ENCODE measurements around the gene PIM3. TPM values are rescaled to one million over a fixed set of nuclear protein-coding genes. Genes with fewer than 3 reads are reported as not detected.
A peak's percentile ranks its signal among the peaks of the same experiment; 100 is the strongest.

PIM3 gene
- total and polyA plus RNA-seq, 10 of the 15 experiments (the other 5 are each of a cell fraction or from before 2014, with no cell fraction given) = 0.31 to 60.8 (median 12.4) TPM

DNA sequence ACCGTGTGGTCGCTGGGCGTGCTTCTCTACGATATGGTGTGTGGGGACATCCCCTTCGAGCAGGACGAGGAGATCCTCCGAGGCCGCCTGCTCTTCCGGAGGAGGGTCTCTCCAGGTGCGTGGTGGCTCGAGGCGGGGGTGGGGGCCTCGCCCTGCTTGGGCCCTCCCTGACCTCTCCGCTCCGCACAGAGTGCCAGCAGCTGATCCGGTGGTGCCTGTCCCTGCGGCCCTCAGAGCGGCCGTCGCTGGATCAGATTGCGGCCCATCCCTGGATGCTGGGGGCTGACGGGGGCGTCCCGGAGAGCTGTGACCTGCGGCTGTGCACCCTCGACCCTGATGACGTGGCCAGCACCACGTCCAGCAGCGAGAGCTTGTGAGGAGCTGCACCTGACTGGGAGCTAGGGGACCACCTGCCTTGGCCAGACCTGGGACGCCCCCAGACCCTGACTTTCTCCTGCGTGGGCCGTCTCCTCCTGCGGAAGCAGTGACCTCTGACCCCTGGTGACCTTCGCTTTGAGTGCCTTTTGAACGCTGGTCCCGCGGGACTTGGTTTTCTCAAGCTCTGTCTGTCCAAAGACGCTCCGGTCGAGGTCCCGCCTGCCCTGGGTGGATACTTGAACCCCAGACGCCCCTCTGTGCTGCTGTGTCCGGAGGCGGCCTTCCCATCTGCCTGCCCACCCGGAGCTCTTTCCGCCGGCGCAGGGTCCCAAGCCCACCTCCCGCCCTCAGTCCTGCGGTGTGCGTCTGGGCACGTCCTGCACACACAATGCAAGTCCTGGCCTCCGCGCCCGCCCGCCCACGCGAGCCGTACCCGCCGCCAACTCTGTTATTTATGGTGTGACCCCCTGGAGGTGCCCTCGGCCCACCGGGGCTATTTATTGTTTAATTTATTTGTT, 2.4 kb downstream of the PIM3 start:
- peaks cover 37% of the 10 kb centered on the region for H3K4me1 ChIP-seq (ENCODE audit: control insufficient read depth, insufficient read depth, low read length)
- DNase-seq (ENCODE audit: low read depth, low spot score) (no peak), FAIRE-seq (no peak), ATAC-seq (no peak; the same call in 2 of the 3 replicates)
- peak overlapping the region; percentile 72 for H3K9ac ChIP-seq (ENCODE audit: control insufficient read depth, insufficient read depth, low read length)
- CTCF ChIA-PET = interaction anchor here (1.0 to 2.2 kb wide), 6 partner anchors 8 to 67 kb away, joined by 3 to 6 read pairs (median 4); no protein-coding TSS in a partner anchor
- no peaks in the 10 kb centered on the region for H3K27me3 ChIP-seq (replicated peaks in 1 of 2; ENCODE audit: control insufficient read depth in 2 of 2, insufficient read depth in 2 of 2, low read length in 1 of 2)
- BruUV-seq (replicated peaks) = TSS peak; percentile 58
- peak overlapping the region; percentile 87 for H3K27ac ChIP-seq (ENCODE audit: control insufficient read depth, insufficient read depth)
- H2AFZ ChIP-seq (ENCODE audit: control insufficient read depth, low read depth, low read length) = no peak overlapping the region
- 16% methylated on average over 62 of the region's 63 CpGs for WGBS (ENCODE audit: insufficient coverage, insufficient replicate concordance, low lambda C conversion rate, missing lambda C conversion rate)
- peaks cover 2% of the 10 kb centered on the region; the same call in 1 of the 2 replicates for H4K20me1 ChIP-seq (ENCODE audit: control insufficient read depth, insufficient read depth)
- H3K4me2 ChIP-seq (ENCODE audit: control insufficient read depth, insufficient read depth) = peak overlapping the region; percentile 87
- in situ Hi-C loops (cut with MboI) = loop anchor here (10.0 kb wide), 1 partner anchor 572 kb away; the partner anchor contains the start of gene TYMP
- intact Hi-C loops (cut with micrococcal nuclease; ENCODE audit: unreplicated experiment) = loop anchor here (5.0 kb wide), 1 partner anchor 224 kb away; the partner anchor contains the start of gene TRABD
- peaks cover 14 to 19% of the 10 kb centered on the region in 2 experiments for H3K36me3 ChIP-seq (ENCODE audit: control insufficient read depth in 2 of 2, insufficient read depth in 2 of 2, low read length in 1 of 2)
- peaks cover 49% of the 10 kb centered on the region for H3K79me2 ChIP-seq (ENCODE audit: control insufficient read depth, insufficient read depth, low read length)
- POLR2A ChIA-PET = interaction anchor here (0.5 to 2.5 kb wide), 11 partner anchors 8 to 224 kb away, joined by 3 to 15 read pairs (median 4); no protein-coding TSS in a partner anchor
- H3K9me3 ChIP-seq (replicated peaks; ENCODE audit: control insufficient read depth, insufficient read depth, low read length) = no peaks in the 10 kb centered on the region
- RAD21 ChIA-PET (ENCODE audit: unreplicated experiment) = interaction anchor here (0.8 to 2.6 kb wide), 7 partner anchors 8 to 67 kb away, joined by 3 to 15 read pairs (median 4); no protein-coding TSS in a partner anchor
- SMC1A ChIA-PET (ENCODE audit: uncharacterized antibody, unreplicated experiment) = interaction anchor here (1.2 to 1.6 kb wide), 3 partner anchors 30 to 65 kb away, joined by 3 to 4 read pairs (median 3); no protein-coding TSS in a partner anchor
- peak overlapping the region; percentile 98 for H3K4me3 ChIP-seq
- TF ChIP-seq PAX8 (IDR thresholded peaks at IDR 0.05) (no peak), BCL11A (IDR thresholded peaks at IDR 0.05; ENCODE audit: low read depth, low read length) (no peak), EGR1 (IDR thresholded peaks at IDR 0.05; ENCODE audit: borderline replicate concordance in 1 of 2, low read depth in 2 of 2, low read length in 2 of 2) (no peak), BACH1 (IDR thresholded peaks at IDR 0.05; ENCODE audit: borderline replicate concordance) (peak; percentile 55; the same call in 1 of the 2 replicates), SIX5 (IDR thresholded peaks at IDR 0.05; ENCODE audit: low read depth, low read length, severe bottlenecking) (no peak), YY1 (IDR thresholded peaks at IDR 0.05; ENCODE audit: low read depth, low read length) (no peak), LARP7 (IDR thresholded peaks at IDR 0.05) (peak; percentile 88), SMAD5 (IDR thresholded peaks at IDR 0.05; ENCODE audit: low read depth) (no peak), TCF12 (IDR thresholded peaks at IDR 0.05; ENCODE audit: low read depth, low read length) (no peak), RBBP5 (conservative IDR thresholded peaks at IDR 0.05) (no peak), ZNF207 (IDR thresholded peaks at IDR 0.05; ENCODE audit: borderline replicate concordance) (peak; percentile 77; the same call in 1 of the 2 replicates), JUND (IDR thresholded peaks at IDR 0.05; ENCODE audit: low read depth, low read length) (no peak), SREBF2 (IDR thresholded peaks at IDR 0.05; ENCODE audit: low read length) (no peak), SRF (IDR thresholded peaks at IDR 0.05; ENCODE audit: low read depth in 2 of 2, low read length in 2 of 2) (no peak), SP1 (IDR thresholded peaks at IDR 0.05; ENCODE audit: low read depth, low read length) (no peak), POLR2AphosphoS5 (IDR thresholded peaks at IDR 0.05; ENCODE audit: low read length) (peak; percentile 20), TAF1 (IDR thresholded peaks at IDR 0.05; ENCODE audit: borderline replicate concordance, low read depth, low read length) (no peak), DPF2 (IDR thresholded peaks at IDR 0.05) (peak; percentile 43; the same call in 1 of the 2 replicates)
- TF ChIP-seq, protein P1, sequence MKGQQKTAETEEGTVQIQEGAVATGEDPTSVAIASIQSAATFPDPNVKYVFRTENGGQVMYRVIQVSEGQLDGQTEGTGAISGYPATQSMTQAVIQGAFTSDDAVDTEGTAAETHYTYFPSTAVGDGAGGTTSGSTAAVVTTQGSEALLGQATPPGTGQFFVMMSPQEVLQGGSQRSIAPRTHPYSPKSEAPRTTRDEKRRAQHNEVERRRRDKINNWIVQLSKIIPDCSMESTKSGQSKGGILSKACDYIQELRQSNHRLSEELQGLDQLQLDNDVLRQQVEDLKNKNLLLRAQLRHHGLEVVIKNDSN (IDR thresholded peaks at IDR 0.05; ENCODE audit: borderline replicate concordance, extremely low read length, insufficient read depth, low read depth, low read length) = no peak
- TF ChIP-seq, protein P2, sequence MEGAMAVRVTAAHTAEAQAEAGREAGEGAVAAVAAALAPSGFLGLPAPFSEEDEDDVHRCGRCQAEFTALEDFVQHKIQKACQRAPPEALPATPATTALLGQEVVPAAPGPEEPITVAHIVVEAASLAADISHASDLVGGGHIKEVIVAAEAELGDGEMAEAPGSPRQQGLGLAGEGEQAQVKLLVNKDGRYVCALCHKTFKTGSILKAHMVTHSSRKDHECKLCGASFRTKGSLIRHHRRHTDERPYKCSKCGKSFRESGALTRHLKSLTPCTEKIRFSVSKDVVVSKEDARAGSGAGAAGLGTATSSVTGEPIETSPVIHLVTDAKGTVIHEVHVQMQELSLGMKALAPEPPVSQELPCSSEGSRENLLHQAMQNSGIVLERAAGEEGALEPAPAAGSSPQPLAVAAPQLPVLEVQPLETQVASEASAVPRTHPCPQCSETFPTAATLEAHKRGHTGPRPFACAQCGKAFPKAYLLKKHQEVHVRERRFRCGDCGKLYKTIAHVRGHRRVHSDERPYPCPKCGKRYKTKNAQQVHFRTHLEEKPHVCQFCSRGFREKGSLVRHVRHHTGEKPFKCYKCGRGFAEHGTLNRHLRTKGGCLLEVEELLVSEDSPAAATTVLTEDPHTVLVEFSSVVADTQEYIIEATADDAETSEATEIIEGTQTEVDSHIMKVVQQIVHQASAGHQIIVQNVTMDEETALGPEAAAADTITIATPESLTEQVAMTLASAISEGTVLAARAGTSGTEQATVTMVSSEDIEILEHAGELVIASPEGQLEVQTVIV (IDR thresholded peaks at IDR 0.05; ENCODE audit: borderline replicate concordance, partially characterized antibody) = no peak
